Peyer's patch (tissue), 4 donors: Measurements from ENCODE around the gene PNKP.

Experiments used
- CTCF ChIP-seq, 6 experiments: fragments of 450-650 bp in 4 of 6; fragments of 200-600 bp in 2 of 6; sonication (generic) in 1 of 6; IDR thresholded peaks; one replicate each; pipeline ENCODE4 v1.5.1; 2017 to 2019; ENCODE audit warnings: antibody characterized with exemption in 6 of 6, mild to moderate bottlenecking in 3 of 6, moderate library complexity in 1 of 6
- POLR2A ChIP-seq, 2 donors: fragments of 450-650 bp; IDR thresholded peaks; one replicate each; pipeline ENCODE4 v1.5.1; 2017; ENCODE audit warnings: antibody characterized with exemption in 2 of 2, mild to moderate bottlenecking in 2 of 2, moderate library complexity in 2 of 2

DNA sequence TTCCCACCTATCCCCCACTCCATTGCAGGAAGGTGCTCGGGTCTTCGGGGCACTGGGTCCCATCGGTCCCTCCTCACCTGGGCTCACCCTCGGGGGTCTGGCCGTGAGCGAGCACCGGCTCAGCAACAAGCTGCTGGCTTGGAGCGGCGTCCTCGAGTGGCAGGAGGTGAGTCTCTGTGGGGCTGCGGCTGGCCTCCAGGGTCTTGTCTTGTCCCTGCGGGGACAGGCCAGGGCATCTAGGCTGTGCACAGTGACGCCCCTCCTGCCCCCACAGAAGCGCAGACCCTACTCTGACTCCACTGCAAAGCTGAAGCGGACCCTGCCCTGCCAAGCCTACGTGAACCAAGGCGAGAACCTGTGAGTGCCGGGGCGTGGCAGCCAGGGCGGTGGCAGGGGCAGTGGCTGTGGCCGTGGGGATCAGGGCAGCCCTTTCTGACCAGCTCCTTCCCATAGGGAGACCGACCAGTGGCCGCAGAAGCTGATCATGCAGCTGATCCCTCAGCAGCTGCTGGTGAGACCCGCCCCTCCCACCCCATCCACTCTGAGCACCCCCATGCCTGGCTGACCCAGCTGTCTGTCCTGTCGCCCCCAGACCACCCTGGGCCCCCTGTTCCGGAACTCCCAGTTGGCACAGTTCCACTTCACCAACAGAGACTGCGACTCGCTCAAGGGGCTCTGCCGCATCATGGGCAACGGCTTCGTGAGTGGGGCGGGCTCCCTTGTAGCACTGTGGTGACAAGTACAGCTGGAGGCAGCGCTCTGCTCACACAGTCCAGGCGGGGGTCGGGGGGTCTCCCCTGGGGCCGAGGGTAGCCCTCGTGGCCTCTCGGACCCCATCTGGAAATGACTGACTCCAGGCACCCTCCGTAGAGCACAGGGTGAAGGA lies 12.8 kb downstream of the PNKP start:
- TF ChIP-seq CTCF (IDR thresholded peaks at IDR 0.05): no peak
- TF ChIP-seq POLR2A (IDR thresholded peaks at IDR 0.05): no peak
